T-helper 9 cell (primary cell): ENCODE results near the gene SMARCC2.
"Not testable (repeated sequence)": the region's sequence is repeated elsewhere in the genome, so short reads cannot be mapped to it uniquely, and the experiment has no call there.

Experiments used
- DNase-seq: peaks from one replicate; pipeline ENCODE4 v3.0.0-alpha.2; 2020

Gene SMARCC2

GRCh38 chr12:56206452-56207166 is 17.3 kb upstream of the SMARCC2 start:
- peak; percentile 16 for DNase-seq

- DNase-seq = no peak
Measured at GRCh38 chr12:56205445-56205844, 16.2 kb upstream of the SMARCC2 start.

GRCh38 chr12:56204275-56204674 is 15.0 kb upstream of the SMARCC2 start:
- no peak for DNase-seq

- no peak for DNase-seq
Measured at GRCh38 chr12:56202838-56203237, 13.6 kb upstream of the SMARCC2 start.

- no peak for DNase-seq
Measured at GRCh38 chr12:56202366-56202765, 13.1 kb upstream of the SMARCC2 start.

- no peak for DNase-seq
Measured at GRCh38 chr12:56198836-56199235, 9.6 kb upstream of the SMARCC2 start.

GRCh38 chr12:56197921-56198635 is 8.8 kb upstream of the SMARCC2 start:
- no peak for DNase-seq

- not testable (repeated sequence) for DNase-seq
Measured at GRCh38 chr12:56196818-56197550, 7.7 kb upstream of the SMARCC2 start.

GRCh38 chr12:56193025-56193578 is 3.8 kb upstream of the SMARCC2 start:
- peak; percentile 64 for DNase-seq

- no peak for DNase-seq
Measured at GRCh38 chr12:56192582-56192981, 3.3 kb upstream of the SMARCC2 start.

- DNase-seq = no peak
Measured at GRCh38 chr12:56190695-56191155, 1.4 kb upstream of the SMARCC2 start.

GRCh38 chr12:56189918-56190694 is 823 bp upstream of the SMARCC2 start:
- peak; percentile 58 for DNase-seq

GRCh38 chr12:56188778-56189098 is 545 bp downstream of the SMARCC2 start:
- DNase-seq = no peak

GRCh38 chr12:56188131-56188777 is 1.0 kb downstream of the SMARCC2 start:
- DNase-seq = no peak

- no peak for DNase-seq
Measured at GRCh38 chr12:56186957-56187356, 2.3 kb downstream of the SMARCC2 start.

GRCh38 chr12:56178347-56178746 is 10.9 kb downstream of the SMARCC2 start:
- DNase-seq = no peak

GRCh38 chr12:56172839-56173238 is 16.4 kb downstream of the SMARCC2 start:
- no peak for DNase-seq

GRCh38 chr12:56169229-56169759 is 20.0 kb downstream of the SMARCC2 start:
- DNase-seq = no peak

GRCh38 chr12:56165369-56165768 is 23.9 kb downstream of the SMARCC2 start:
- DNase-seq = no peak

- DNase-seq = no peak
Measured at GRCh38 chr12:56164345-56164729, 24.9 kb downstream of the SMARCC2 start.

- DNase-seq = no peak
Measured at GRCh38 chr12:56163533-56164344, 25.5 kb downstream of the SMARCC2 start.
